GM18517 (cell line): ENCODE results near the gene VWA3B.
"Not testable (repeated sequence)": the region's sequence is repeated elsewhere in the genome, so short reads cannot be mapped to it uniquely, and the experiment has no call there.

Experiments used
- ATAC-seq: cut with Tn5 transposase; IDR thresholded peaks from one replicate; pipeline ENCODE4 v1.9.1; 2021; ENCODE audit warnings: mild to moderate bottlenecking, moderate library complexity; ENCODE audit not compliant: unreplicated experiment

VWA3B gene

DNA sequence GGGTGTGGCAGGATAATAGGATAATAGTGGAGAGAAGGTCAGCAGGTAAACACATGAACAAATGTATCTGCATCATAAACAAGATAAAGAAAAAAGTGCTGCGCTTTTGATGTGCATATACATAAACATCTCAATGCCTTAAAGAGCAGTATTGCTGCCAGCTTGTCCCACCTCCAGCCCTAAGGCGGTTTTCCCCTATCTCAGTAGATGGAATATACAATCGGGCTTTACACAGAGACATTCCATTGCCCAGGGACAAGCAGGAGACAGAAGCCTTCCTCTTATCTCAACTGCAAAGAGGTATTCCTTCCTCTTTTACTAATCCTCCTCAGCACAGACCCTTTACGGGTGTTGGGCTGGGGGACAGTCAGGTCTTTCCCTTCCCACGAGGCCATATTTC is 43.1 kb downstream of the VWA3B start:
- ATAC-seq = not testable (repeated sequence)

GRCh38 chr2:98134172-98135005 is 47.4 kb downstream of the VWA3B start:
- ATAC-seq = no peak

GRCh38 chr2:98137196-98137595 is 50.2 kb downstream of the VWA3B start:
- ATAC-seq = no peak

DNA sequence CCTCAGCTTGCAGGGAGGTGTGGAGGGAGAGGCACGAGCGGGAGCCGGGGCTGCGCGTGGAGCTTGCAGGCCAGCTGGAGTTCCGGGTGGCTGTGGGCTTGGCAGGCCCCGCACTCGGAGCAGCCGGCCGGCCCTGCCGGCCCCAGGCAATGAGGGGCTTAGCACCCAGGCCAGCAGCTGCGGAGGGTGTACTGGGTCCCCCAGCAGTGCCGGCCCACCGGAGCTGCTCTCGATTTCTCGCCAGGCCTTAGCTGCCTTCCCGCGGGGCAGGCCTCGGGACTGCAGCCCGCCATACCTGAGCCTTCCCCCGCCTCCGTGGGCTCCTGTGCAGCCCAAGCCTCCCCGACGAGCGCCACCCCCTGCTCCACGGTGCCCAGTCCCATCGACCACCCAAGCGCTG is 52.0 kb downstream of the VWA3B start:
- not testable (repeated sequence) for ATAC-seq

GRCh38 chr2:98140210-98140609 is 53.2 kb downstream of the VWA3B start:
- no peak for ATAC-seq

- ATAC-seq = no peak
Observed at GRCh38 chr2:98142106-98142791, 55.3 kb downstream of the VWA3B start.

DNA sequence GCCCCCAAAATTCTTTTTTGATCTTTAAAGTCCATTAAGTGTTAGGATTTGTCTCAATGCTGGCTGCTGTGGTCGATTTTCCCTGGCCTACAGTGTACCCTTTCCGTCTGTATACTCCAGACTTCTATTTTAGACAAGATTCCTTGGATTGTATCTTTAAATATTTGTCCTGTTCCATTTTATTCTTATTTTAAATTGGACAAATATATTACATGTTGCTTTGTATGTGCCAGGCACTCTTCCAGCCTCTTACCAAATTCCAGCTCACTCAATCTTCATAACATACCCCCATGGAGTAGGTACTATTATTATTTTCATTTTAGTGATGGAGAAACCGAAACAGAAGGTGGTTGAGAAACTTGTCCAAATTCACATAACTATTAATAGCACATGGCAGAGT is 58.1 kb downstream of the VWA3B start:
- no peak for ATAC-seq

DNA sequence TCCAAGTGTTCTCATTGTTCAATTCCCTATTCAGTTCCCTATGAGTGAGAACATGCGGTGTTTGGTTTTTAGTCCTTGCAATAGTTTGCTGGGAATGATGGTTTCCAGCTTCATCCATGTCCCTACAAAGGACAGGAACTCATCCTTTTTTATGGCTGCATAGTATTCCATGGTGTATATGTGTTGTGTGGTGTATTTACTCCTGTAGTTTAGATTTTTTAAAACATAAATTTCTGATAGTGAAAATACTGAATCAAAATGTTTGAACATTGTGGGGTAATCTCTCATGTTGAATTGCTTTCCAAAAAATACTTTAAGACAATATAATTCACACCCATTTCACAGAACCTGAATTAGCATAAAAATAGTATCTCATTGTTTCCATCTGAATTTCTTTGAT is 60.9 kb downstream of the VWA3B start:
- not testable (repeated sequence) for ATAC-seq

- ATAC-seq = no peak
Observed at GRCh38 chr2:98148595-98149332, 61.8 kb downstream of the VWA3B start.

DNA sequence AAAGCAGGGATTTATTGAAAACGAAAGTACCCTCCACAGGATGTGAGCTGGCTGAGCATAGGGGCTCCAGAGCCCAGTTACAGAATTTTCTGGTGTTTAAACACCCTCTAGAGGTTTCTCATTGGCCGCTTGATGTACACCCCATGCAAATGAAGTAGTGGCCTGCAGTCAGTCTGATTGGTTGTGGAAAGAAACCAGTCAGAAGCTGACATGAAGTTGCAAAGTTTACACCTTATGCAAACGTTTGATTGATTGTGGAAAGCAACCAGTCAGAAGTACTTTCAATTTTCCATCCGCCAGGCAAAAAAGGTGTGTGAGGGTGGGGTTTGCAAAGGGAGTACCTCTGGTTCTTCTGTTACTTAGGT is 62.3 kb downstream of the VWA3B start:
- no peak for ATAC-seq

DNA sequence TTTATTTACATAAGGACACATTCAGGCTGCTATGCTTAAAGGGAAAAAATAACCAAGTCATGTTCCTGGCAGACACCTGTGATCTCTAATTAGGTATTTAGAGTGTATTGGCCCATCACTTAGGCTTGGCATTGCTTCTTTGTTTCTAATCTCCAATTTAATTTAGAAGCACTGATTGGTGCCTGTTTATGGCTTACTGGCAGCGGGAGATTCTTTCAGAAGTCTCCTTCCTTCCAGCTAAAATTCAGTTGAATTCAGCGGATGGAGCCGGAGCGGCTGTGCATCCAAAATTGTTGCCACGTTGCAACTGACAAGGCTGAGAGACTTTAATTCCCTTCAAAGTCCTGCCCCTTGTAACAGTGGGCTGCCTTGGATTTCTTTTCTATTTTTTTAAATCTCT is 66.5 kb downstream of the VWA3B start:
- no peak for ATAC-seq

DNA sequence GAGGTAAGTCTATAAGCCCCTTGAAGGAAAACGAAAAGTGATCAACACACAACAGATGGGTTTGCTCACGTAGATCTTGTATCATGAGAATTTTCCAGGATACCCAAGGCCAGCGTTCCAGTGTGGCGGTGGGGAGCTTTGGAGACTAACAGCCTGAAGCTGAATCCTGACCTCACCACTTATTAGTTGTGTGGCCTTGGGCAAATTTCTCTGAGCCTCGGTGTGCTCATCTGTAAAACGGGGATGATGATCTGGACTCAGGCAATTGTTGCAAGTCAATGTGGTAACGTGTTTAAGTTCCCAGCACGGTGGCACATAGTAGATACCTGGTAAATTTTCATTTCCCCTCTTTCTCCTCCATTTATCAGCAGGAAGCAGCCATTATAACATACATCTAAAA is 68.3 kb downstream of the VWA3B start:
- no peak for ATAC-seq

DNA sequence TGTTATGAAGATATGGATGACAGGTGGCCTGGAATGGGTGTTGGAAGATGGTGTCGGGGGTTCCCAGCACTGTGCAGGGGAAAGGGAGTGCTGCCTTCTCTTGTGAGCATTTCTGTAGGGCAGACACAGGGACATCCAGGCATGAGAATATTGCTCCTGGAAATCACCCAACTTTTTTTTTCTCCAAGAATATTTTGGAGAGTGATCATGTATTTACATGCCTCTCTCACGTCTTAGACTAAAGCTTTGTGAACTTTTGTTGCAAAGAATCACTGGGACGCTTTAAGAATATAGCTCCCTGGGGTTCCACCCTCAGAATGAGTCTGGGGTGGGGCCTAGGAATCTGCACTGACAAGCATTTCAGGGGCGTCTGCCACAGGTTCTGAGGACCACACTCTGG is 68.7 kb downstream of the VWA3B start:
- ATAC-seq = no peak

GRCh38 chr2:98156304-98156703 is 69.3 kb downstream of the VWA3B start:
- no peak for ATAC-seq

DNA sequence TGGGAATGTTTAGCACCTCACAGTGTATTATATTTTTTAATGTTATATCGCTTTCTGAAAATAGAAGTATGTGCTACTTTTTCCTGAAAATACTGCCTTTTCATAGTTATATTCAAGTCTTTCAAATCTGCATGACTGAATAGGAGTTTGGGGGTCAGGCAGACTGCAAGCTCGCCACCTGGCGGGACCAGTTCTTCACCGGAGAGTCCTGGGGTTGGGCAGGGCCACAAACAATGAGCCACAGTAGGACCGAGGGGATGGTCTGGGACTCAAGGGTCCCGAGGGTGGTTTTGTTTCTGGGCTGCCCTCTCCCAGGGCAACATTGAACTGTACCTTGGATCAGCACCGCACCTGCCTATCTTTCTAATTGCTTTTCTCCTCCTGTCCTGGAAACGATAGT is 70.6 kb downstream of the VWA3B start:
- ATAC-seq = no peak

DNA sequence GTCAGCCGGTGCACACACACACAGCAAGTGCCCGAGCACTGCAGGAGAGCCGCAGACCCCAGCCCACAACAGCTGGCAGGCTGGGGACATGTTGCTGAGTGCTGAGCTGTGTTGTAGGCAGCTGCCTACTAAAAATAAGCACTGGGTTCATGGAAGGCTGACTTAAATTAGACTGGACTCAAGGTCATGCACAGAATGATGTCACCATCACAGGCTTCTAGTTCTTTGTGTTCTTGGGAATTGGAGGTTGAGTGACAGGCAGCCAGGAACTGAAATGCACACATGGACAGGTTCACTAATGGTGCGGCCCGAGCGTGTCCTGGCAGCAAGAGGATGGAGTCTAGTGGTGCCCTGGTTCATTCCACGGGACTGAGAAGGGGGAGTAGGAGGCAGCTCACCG is 71.3 kb downstream of the VWA3B start:
- ATAC-seq = no peak

DNA sequence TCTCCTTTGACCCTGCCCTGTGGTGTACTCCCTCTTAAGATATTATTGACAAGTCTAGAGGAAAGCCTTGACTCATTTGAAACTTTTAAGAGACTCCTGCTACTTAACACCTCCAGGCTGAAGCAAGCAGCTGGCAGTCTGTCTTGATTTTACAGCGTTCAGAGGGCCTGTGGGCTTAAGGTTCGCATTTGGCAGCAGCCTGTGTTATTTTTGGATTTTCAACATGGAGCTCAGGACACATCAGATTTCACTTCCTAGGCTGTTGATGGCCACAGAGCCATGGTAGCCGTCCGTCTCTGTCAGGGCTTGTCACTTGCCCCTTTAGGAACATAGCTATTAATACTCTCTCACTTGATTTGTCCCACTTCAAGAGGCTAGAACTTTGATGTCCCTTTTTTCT is 73.6 kb downstream of the VWA3B start:
- ATAC-seq = no peak

- ATAC-seq = no peak
Observed at GRCh38 chr2:98161186-98161585, 74.2 kb downstream of the VWA3B start.

GRCh38 chr2:98164256-98164655 is 77.3 kb downstream of the VWA3B start:
- ATAC-seq = no peak

DNA sequence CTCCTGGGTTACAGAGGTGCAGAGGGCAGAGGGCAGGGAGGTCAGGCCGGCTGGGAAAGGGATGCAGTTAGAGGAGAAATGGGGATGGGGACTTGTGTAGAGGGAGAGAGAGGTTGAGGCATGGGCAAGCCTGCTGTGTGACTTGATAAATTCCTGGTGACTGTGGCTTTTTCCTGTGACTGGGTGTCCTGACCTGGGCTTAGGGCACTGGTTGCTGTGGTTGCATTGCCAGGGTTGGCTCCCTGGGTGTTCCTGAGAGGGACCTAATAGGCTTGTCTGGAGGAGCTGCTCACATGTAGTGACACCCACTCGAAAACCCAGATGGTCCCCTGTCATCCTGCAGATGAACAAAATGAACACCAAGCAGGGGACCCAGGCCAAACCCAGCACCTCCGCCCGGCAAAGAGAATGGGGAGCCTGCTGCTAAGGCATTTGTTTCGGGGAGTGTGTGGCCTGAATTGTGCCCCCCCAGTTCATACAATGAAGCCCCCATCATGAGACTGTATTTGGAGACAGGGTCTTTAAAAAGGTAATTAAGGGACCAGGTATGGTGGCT is 78.6 kb downstream of the VWA3B start:
- no peak for ATAC-seq

- ATAC-seq = no peak
Observed at GRCh38 chr2:98167916-98168315, 80.9 kb downstream of the VWA3B start.

GRCh38 chr2:98170076-98170475 is 83.1 kb downstream of the VWA3B start:
- no peak for ATAC-seq
